Spleen (tissue), 7 donors: ENCODE data around the gene PTPRT.

Experiments
- POLR2A ChIP-seq, 3 donors: fragments of 450-650 bp; IDR thresholded peaks; one replicate each; pipeline ENCODE4 v1.5.1; 2017; ENCODE audit warnings: antibody characterized with exemption in 3 of 3, mild to moderate bottlenecking in 1 of 3
- TF ChIP-seq, protein P1 (sequence below), 11 experiments: fragments of 200-600 bp in 7 of 11; fragments of 450-650 bp in 4 of 11; sonication (generic) in 4 of 11; IDR thresholded peaks in 8 of 11; conservative IDR thresholded peaks in 3 of 11; 1 replicate in 7 of 11; 2 replicates in 4 of 11; pipeline versions ENCODE4 v1.4.0 to v1.8.0; 2016 to 2021; ENCODE audit warnings: antibody characterized with exemption in 11 of 11, inconsistent platforms in 4 of 11, mild to moderate bottlenecking in 1 of 11
- donor health status: DM: no; HTN: no; CAD: no; lungs with moderate emphysema.
- donor health status: DM: no; HTN: no; CAD: no.
- donor health status: DM: no; HTN: no; CAD: no.

DNA sequence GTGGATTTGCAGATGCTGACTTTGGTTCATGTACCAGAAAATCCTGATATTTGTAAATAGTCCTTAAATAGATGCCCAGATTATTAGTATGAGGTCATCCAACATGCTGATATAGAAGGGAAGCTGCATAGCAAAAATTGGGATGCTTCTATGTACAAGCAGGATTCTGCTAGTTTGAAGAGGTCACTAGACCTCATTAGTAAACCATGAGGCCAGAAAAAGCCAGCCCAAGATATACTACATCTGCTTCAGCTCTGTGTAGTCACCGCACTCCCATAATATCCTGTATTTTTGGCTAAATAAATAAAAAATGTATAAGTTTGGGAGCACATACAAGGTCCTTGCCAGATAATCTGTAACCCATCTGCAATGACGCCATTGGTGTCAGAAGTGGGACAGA lies 13.0 kb downstream of the PTPRT start:
- TF ChIP-seq, protein P1, sequence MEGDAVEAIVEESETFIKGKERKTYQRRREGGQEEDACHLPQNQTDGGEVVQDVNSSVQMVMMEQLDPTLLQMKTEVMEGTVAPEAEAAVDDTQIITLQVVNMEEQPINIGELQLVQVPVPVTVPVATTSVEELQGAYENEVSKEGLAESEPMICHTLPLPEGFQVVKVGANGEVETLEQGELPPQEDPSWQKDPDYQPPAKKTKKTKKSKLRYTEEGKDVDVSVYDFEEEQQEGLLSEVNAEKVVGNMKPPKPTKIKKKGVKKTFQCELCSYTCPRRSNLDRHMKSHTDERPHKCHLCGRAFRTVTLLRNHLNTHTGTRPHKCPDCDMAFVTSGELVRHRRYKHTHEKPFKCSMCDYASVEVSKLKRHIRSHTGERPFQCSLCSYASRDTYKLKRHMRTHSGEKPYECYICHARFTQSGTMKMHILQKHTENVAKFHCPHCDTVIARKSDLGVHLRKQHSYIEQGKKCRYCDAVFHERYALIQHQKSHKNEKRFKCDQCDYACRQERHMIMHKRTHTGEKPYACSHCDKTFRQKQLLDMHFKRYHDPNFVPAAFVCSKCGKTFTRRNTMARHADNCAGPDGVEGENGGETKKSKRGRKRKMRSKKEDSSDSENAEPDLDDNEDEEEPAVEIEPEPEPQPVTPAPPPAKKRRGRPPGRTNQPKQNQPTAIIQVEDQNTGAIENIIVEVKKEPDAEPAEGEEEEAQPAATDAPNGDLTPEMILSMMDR (IDR thresholded peaks at IDR 0.05 in 8 of 11, conservative IDR thresholded peaks at IDR 0.05 in 3 of 11), result no peak
- no peak for TF ChIP-seq POLR2A (IDR thresholded peaks at IDR 0.05)
